Activated CD8-positive, alpha-beta T cell treated with anti-CD3 and anti-CD28 coated beads for 36 hours (primary cell): Measurements from ENCODE around the gene SLC35B4. TPM values are rescaled to one million over a fixed set of nuclear protein-coding genes. Genes with fewer than 3 reads are reported as not detected.

Experiments used
- ATAC-seq: fragments of 200-7000 bp; cut with Tn5 transposase; one replicate; pipeline ENCODE4 v1.10.0; 2021; ENCODE audit warnings: mild to moderate bottlenecking, moderate library complexity
- CTCF ChIA-PET: fragments of 350-600 bp; sonication (Branson Sonifier 250); formaldehyde crosslinking; loops from one replicate; lab custom pipeline; 2021; ENCODE audit warnings: antibody characterized with exemption; lab: Charles Lee
- POLR2A ChIA-PET: fragments of 350-600 bp; sonication (Branson Sonifier 250); formaldehyde crosslinking; loops from one replicate; lab custom pipeline; 2021; ENCODE audit warnings: antibody characterized with exemption; lab: Charles Lee
- DNase-seq: peaks from one replicate; pipeline ENCODE4 v3.0.0-alpha.2; 2020
- H3K27ac Mint-ChIP-seq: one replicate; pipeline ENCODE4 v1.8.0; 2021; ENCODE audit warnings: mild to moderate bottlenecking, mixed read lengths
- H3K27me3 Mint-ChIP-seq: one replicate; pipeline ENCODE4 v1.8.0; 2021; ENCODE audit warnings: mixed read lengths
- H3K36me3 Mint-ChIP-seq: one replicate; pipeline ENCODE4 v1.8.0; 2021; ENCODE audit warnings: low read depth, mixed read lengths
- H3K4me1 Mint-ChIP-seq: one replicate; pipeline ENCODE4 v1.8.0; 2021; ENCODE audit warnings: low read depth, mixed read lengths
- H3K4me3 Mint-ChIP-seq: one replicate; pipeline ENCODE4 v1.8.0; 2021; ENCODE audit warnings: mild to moderate bottlenecking, moderate library complexity, mixed read lengths
- H3K9me3 Mint-ChIP-seq: one replicate; pipeline ENCODE4 v1.8.0; 2021; ENCODE audit warnings: mixed read lengths
- CTCF ChIP-seq: fragments of 200-600 bp; IDR thresholded peaks from one replicate; pipeline ENCODE4 v1.8.0; 2022; ENCODE audit warnings: antibody characterized with exemption, mild to moderate bottlenecking
- intact Hi-C: fragments of 100-400 bp; cut with micrococcal nuclease; formaldehyde crosslinking; loops from one replicate; pipeline ENCODE4 v1.10.0; 2022
- total RNA-seq, 2 experiments: library from RNA; stranded (reverse); gene quantifications; one replicate each; pipeline ENCODE4 v1.2.3, GENCODE V29; 2021

The SLC35B4 gene
- total RNA-seq, 2 experiments from 2014 or later = 11.7 to 13.7 TPM

GRCh38 chr7:134246761-134247160, 70.0 kb downstream of the SLC35B4 start:
- TF ChIP-seq CTCF = no peak
- POLR2A ChIA-PET = no interaction called here
- Mint-ChIP-seq H3K27me3 (peaks cover 6% of the 10 kb centered on the region), H3K4me1 (no peaks in the 10 kb centered on the region), H3K36me3 (no peaks in the 10 kb centered on the region), H3K4me3 (no peak overlapping the region), H3K9me3 (peaks cover 1% of the 10 kb centered on the region), H3K27ac (no peak overlapping the region)
- DNase-seq (no peak), ATAC-seq (no peak)
- CTCF ChIA-PET = no interaction called here
- intact Hi-C loops = no loop called here

GRCh38 chr7:134246347-134246746, 70.4 kb downstream of the SLC35B4 start:
- CTCF ChIA-PET = no interaction called here
- intact Hi-C loops = no loop called here

GRCh38 chr7:134245253-134245652, 71.5 kb downstream of the SLC35B4 start:
- CTCF ChIA-PET = no interaction called here
- no peak for TF ChIP-seq CTCF
- Mint-ChIP-seq H3K27ac (no peak overlapping the region), H3K4me1 (no peaks in the 10 kb centered on the region), H3K9me3 (peaks cover 9% of the 10 kb centered on the region), H3K27me3 (peaks cover 11% of the 10 kb centered on the region), H3K36me3 (no peaks in the 10 kb centered on the region), H3K4me3 (no peak overlapping the region)
- no peak for DNase-seq
- intact Hi-C loops = no loop called here
- ATAC-seq = no peak
- POLR2A ChIA-PET = no interaction called here

More at GRCh38 chr7:134246347-134246746, 70.4 kb downstream of the SLC35B4 start:
- ATAC-seq (no peak), DNase-seq (no peak)
- H3K9me3 Mint-ChIP-seq = peaks cover 5% of the 10 kb centered on the region
- no peaks in the 10 kb centered on the region for H3K36me3 Mint-ChIP-seq
- no peaks in the 10 kb centered on the region for H3K4me1 Mint-ChIP-seq
- POLR2A ChIA-PET = no interaction called here
- no peak overlapping the region for H3K4me3 Mint-ChIP-seq
- H3K27ac Mint-ChIP-seq = no peak overlapping the region
- peaks cover 9% of the 10 kb centered on the region for H3K27me3 Mint-ChIP-seq
- no peak for TF ChIP-seq CTCF

Other genes starting within 250 kb of the SLC35B4 start
- gene LRGUK, start 189.6 kb downstream of the SLC35B4 start, total RNA-seq = under 1 TPM in 1 of 2 experiments, not detected in 1; 0.09 TPM
- gene AKR1B1, start 142.2 kb upstream of the SLC35B4 start, total RNA-seq = 100 to 1,000 TPM; 106 to 108 TPM
- gene AKR1B10, start 210.6 kb upstream of the SLC35B4 start, total RNA-seq = not detected
- not detected for gene AKR1B15, start 232.2 kb upstream of the SLC35B4 start, total RNA-seq